ENCODE data around the gene CEP85. TPM values are rescaled to one million over a fixed set of nuclear protein-coding genes. Genes with fewer than 3 reads are reported as not detected.

Gene CEP85
- total and polyA plus RNA-seq, 9 of the 15 experiments (the other 6 are each of a cell fraction or from before 2014, with no cell fraction given), result 42.1 to 140 (median 92.6) TPM

DNA sequence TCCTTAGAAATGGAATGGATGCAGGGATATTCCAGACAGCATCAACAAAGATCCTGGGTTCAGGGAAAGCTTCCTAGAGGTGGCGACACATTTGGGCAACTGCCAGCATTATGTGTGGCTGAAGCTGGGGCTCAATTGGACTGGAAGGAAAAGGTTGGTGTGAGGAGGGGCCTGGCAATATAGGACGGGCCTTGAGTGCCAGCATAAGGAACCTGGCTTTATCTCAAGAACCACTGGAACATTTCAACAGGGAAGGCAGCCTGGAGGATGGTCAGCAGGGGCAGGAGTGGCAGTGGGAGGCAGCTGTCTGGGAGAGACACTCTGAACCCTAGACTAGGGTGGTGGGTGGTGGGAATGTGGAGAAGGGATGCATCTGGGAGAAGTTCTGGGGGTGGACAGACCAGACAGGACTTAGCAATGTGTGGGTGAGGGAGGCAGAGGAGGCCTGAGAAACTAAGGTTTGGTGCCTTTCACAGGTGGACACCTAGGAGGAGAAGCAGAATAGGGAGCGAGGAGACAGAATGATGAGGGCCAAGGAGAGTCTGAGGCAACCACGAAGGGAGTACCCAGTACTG, 49.4 kb downstream of the CEP85 start:
- Histone ChIP-seq H2AFZ (ENCODE audit: low read depth, low read length) (no peak overlapping the region), H3K9me1 (ENCODE audit: control insufficient read depth, insufficient read depth, low read length) (peaks cover 5% of the 10 kb centered on the region), H3K27me3 (ENCODE audit: control insufficient read depth in 2 of 2, insufficient read depth in 2 of 2, low read length in 2 of 2) (no peaks in the 10 kb centered on the region), H3K4me1 (replicated peaks in 1 of 2; ENCODE audit: control insufficient read depth in 2 of 2, insufficient read depth in 2 of 2, low read length in 2 of 2) (peaks cover 85 to 99% of the 10 kb centered on the region in 2 experiments), H3K79me2 (ENCODE audit: control insufficient read depth, insufficient read depth, low read length) (peaks cover 24% of the 10 kb centered on the region; the same call in 2 of the 3 replicates), H3K27ac (ENCODE audit: extremely low read depth, low read depth, low read length) (peak overlapping the region; percentile 86), H4K20me1 (replicated peaks; ENCODE audit: control insufficient read depth, insufficient read depth, low read length) (0 out of 2 replicates have a peak, but pooled peaks cover 4% of the 10 kb centered on the region), H3K4me3 (no peak overlapping the region), H3K9me3 (replicated peaks; ENCODE audit: control insufficient read depth, insufficient read depth, low read depth, low read length) (no peaks in the 10 kb centered on the region), H3K4me2 (ENCODE audit: insufficient read depth, low read length) (no peak overlapping the region), H3K36me3 (ENCODE audit: control insufficient read depth, insufficient read depth, low read length) (peaks cover 46% of the 10 kb centered on the region), H3K9ac (ENCODE audit: insufficient read depth in 1 of 2, low read depth in 2 of 2, low read length in 2 of 2) (peak overlapping the region in 1 of 2 experiments; percentile 61; a peak in 1 of 4 replicates)
- peak in 1 of 4 experiments; percentile 25 for DNase-seq (ENCODE audit: extremely low read depth in 1 of 4, low spot score in 3 of 4)
- 72% methylated on average over 4 of the region's 4 CpGs for WGBS (ENCODE audit: insufficient coverage, low coverage, missing lambda C conversion rate)
- intact Hi-C loops (cut with micrococcal nuclease) (no loop called here), in situ Hi-C loops (cut with MboI) (no loop called here)
- no TSS peak for BruUV-seq (replicated peaks)
- POLR2A ChIA-PET, result interaction anchor here (0.7 to 1.8 kb wide), 3 partner anchors 12 to 121 kb away, joined by 3 to 8 read pairs (median 4); no protein-coding TSS in a partner anchor
- no peak for ATAC-seq
- TF ChIP-seq NFIC (IDR thresholded peaks at IDR 0.05), result peak; percentile 61
- TF ChIP-seq EGR1 (conservative IDR thresholded peaks at IDR 0.05), result 0 out of 2 replicates have a peak, but pooled peaks have one; percentile 28
- no peak for TF ChIP-seq MAFF (IDR thresholded peaks at IDR 0.05; ENCODE audit: low read length)
- TF ChIP-seq POLR2A (conservative IDR thresholded peaks at IDR 0.05), result peak; percentile 41; the same call in 1 of the 2 replicates
- peak; percentile 55; the same call in 1 of the 2 replicates for TF ChIP-seq SUPT5H (IDR thresholded peaks at IDR 0.05)
- TF ChIP-seq ZNF282 (CRISPR knock-in tag; IDR thresholded peaks at IDR 0.05), result no peak
- peak in 1 of 2 experiments; percentile 35; a peak in 1 of 4 replicates for TF ChIP-seq SRF (CRISPR knock-in tag; IDR thresholded peaks at IDR 0.05)
- TF ChIP-seq, protein P1, sequence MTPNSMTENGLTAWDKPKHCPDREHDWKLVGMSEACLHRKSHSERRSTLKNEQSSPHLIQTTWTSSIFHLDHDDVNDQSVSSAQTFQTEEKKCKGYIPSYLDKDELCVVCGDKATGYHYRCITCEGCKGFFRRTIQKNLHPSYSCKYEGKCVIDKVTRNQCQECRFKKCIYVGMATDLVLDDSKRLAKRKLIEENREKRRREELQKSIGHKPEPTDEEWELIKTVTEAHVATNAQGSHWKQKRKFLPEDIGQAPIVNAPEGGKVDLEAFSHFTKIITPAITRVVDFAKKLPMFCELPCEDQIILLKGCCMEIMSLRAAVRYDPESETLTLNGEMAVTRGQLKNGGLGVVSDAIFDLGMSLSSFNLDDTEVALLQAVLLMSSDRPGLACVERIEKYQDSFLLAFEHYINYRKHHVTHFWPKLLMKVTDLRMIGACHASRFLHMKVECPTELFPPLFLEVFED (CRISPR knock-in tag; conservative IDR thresholded peaks at IDR 0.05), result 0 out of 2 replicates have a peak, but pooled peaks have one; percentile 6
- no peak for FAIRE-seq
- CTCF ChIA-PET (ENCODE audit: low intra/inter-chr PET ratio), result interaction anchor here (0.9 kb wide), 1 partner anchor 81 kb away, joined by 3 read pairs; no protein-coding TSS in a partner anchor

All from K562 (cell line).